Endothelial cell of umbilical vein (primary cell): ENCODE results near the gene ZDHHC6. TPM values are rescaled to one million over a fixed set of nuclear protein-coding genes. Genes with fewer than 3 reads are reported as not detected.

Source experiments
- BruUV-seq: library from RNA; stranded (reverse); fragments of 400-500 nt; replicated peaks from 2 replicates; lab custom pipeline; 2021; lab: Mats Ljungman, UMichigan
- CTCF ChIA-PET: fragments of 300-600, 350-600 bp; sonication (Branson Sonifier 250); formaldehyde crosslinking; loops from one replicate; lab custom pipeline; 2021; ENCODE audit warnings: antibody characterized with exemption, inconsistent platforms; lab: Charles Lee
- POLR2A ChIA-PET: fragments of 300-600, 350-600 bp; sonication (Branson Sonifier 250); formaldehyde crosslinking; loops from one replicate; lab custom pipeline; 2021; ENCODE audit warnings: antibody characterized with exemption, inconsistent platforms; lab: Charles Lee
- DNase-seq: peaks from one replicate; pipeline ENCODE4 v3.0.0-alpha.2; 2011; ENCODE audit warnings: low read depth, low spot score
- FAIRE-seq: peaks from 2 replicates; lab custom pipeline; 2011; peaks lifted over from hg19 to GRCh38; lab: Jason Lieb, UNC
- H2AFZ ChIP-seq: 2 replicates; pipeline ENCODE4 v1.6.0; 2012; ENCODE audit warnings: low read depth, low read length, control low read depth, inconsistent platforms
- H3K27ac ChIP-seq: 2 replicates; pipeline ENCODE4 v1.5.1; 2011; ENCODE audit warnings: low read depth, mild to moderate bottlenecking, control low read depth, low read length, moderate library complexity; ENCODE audit not compliant: insufficient read depth
- H3K27me3 ChIP-seq, 2 experiments: 2 replicates each; pipeline versions ENCODE4 v1.6.0 to v1.6.1; 2011; ENCODE audit warnings: low read length in 2 of 2, mixed read lengths in 1 of 2; ENCODE audit not compliant: control insufficient read depth in 2 of 2, insufficient read depth in 2 of 2
- H3K36me3 ChIP-seq, 2 experiments: 2 replicates in 1 of 2; 3 replicates in 1 of 2; pipeline ENCODE4 v1.5.1; 2011; ENCODE audit warnings: low read length in 2 of 2, mild to moderate bottlenecking in 1 of 2, moderate library complexity in 1 of 2; ENCODE audit not compliant: control insufficient read depth in 2 of 2, insufficient read depth in 2 of 2; ENCODE audit errors: extremely low read depth in 1 of 2
- H3K4me1 ChIP-seq: 3 replicates; pipeline ENCODE4 v1.5.1; 2011; ENCODE audit warnings: mild to moderate bottlenecking, low read length; ENCODE audit not compliant: control insufficient read depth, insufficient read depth; ENCODE audit errors: extremely low read depth
- H3K4me2 ChIP-seq: 2 replicates; pipeline ENCODE4 v1.6.1; 2011; ENCODE audit warnings: low read length, control low read depth, mixed read lengths; ENCODE audit not compliant: insufficient read depth
- H3K4me3 ChIP-seq, 3 experiments: fragments of 200-600 bp in 1 of 3; sonication (generic), shearing (Covaris generic) in 1 of 3; replicated peaks in 1 of 3; 2 replicates each; pipeline ENCODE4 v1.5.1; 2011 to 2016; ENCODE audit warnings: control low read depth in 3 of 3, low read length in 3 of 3, mild to moderate bottlenecking in 2 of 3, inconsistent platforms in 1 of 3, low read depth in 1 of 3, moderate library complexity in 1 of 3; ENCODE audit not compliant: insufficient read depth in 1 of 3
- H3K79me2 ChIP-seq: 2 replicates; pipeline ENCODE4 v1.6.0; 2012; ENCODE audit warnings: low read length, inconsistent platforms; ENCODE audit not compliant: control insufficient read depth, insufficient read depth
- H3K9ac ChIP-seq: replicated peaks from 2 replicates; pipeline ENCODE3; 2011; ENCODE audit warnings: low read length, control low read depth; ENCODE audit not compliant: insufficient read depth; ENCODE audit errors: extremely low read depth
- H3K9me1 ChIP-seq: replicated peaks from 3 replicates; pipeline ENCODE4 v1.6.0; 2011; ENCODE audit warnings: mild to moderate bottlenecking, low read length; ENCODE audit not compliant: control insufficient read depth, insufficient read depth; ENCODE audit errors: extremely low read depth
- H3K9me3 ChIP-seq: replicated peaks from 2 replicates; pipeline ENCODE4 v1.5.1; 2012; ENCODE audit warnings: low read length, inconsistent platforms; ENCODE audit not compliant: control insufficient read depth, insufficient read depth
- H4K20me1 ChIP-seq: replicated peaks from 2 replicates; pipeline ENCODE3; 2011; ENCODE audit warnings: mild to moderate bottlenecking, low read length; ENCODE audit not compliant: control insufficient read depth, insufficient read depth; ENCODE audit errors: extremely low read depth
- CTCF ChIP-seq, 2 donors: IDR thresholded peaks; 1 replicate in 1 of 2; 2 replicates in 1 of 2; pipeline ENCODE4 v1.5.1; 2011; ENCODE audit warnings: low read length in 2 of 2, mild to moderate bottlenecking in 2 of 2, moderate library complexity in 2 of 2, control low read depth in 1 of 2, inconsistent platforms in 1 of 2, low read depth in 1 of 2; ENCODE audit not compliant: insufficient read depth in 1 of 2; ENCODE audit errors: extremely low read depth in 1 of 2
- EZH2 ChIP-seq: IDR thresholded peaks from 2 replicates; pipeline ENCODE4 v1.6.1; 2012; ENCODE audit warnings: borderline replicate concordance, low read depth, mild to moderate bottlenecking, moderate library complexity, low read length, inconsistent platforms; ENCODE audit not compliant: severe bottlenecking
- FOS ChIP-seq: IDR thresholded peaks from 2 replicates; pipeline ENCODE4 v1.6.1; 2011; ENCODE audit warnings: mild to moderate bottlenecking, low read length, moderate library complexity, borderline replicate concordance; ENCODE audit not compliant: insufficient read depth
- GATA2 ChIP-seq: IDR thresholded peaks from 2 replicates; pipeline ENCODE4 v1.7.0; 2011; ENCODE audit warnings: low read depth, mild to moderate bottlenecking, moderate library complexity, mixed read lengths, low read length; ENCODE audit not compliant: insufficient read length, insufficient read depth
- JUN ChIP-seq: IDR thresholded peaks from 2 replicates; pipeline ENCODE4 v1.6.1; 2011; ENCODE audit warnings: borderline replicate concordance, low read depth; ENCODE audit not compliant: insufficient read length, insufficient read depth
- MYC ChIP-seq: IDR thresholded peaks from one replicate; pipeline ENCODE4 v1.6.1; 2011; ENCODE audit warnings: mild to moderate bottlenecking, low read depth, low read length
- POLR2A ChIP-seq: IDR thresholded peaks from 2 replicates; pipeline ENCODE4 v1.6.1; 2012; ENCODE audit warnings: low read depth, mild to moderate bottlenecking, control low read depth, low read length
- POLR2AphosphoS5 ChIP-seq: IDR thresholded peaks from 2 replicates; pipeline ENCODE4 v1.6.1; 2012; ENCODE audit warnings: low read depth, mild to moderate bottlenecking, control low read depth, low read length, moderate library complexity; ENCODE audit not compliant: insufficient read depth
- dilution Hi-C: fragments of 300-500 bp; cut with MboI; formaldehyde crosslinking; loops from one replicate; pipeline ENCODE4 v1.15.0; 2019; ENCODE audit warnings: low sequenced_read_pairs; ENCODE audit not compliant: extremely low pct_ligation_motif_present
- intact Hi-C: fragments of 100-400 bp; cut with micrococcal nuclease; formaldehyde crosslinking; loops from one replicate; pipeline ENCODE4 v1.10.0; 2022
- polyA plus RNA-seq, 4 experiments: library from polyadenylated mRNA; depleted of rRNA in 3 of 4; stranded (reverse) in 3 of 4; unstranded in 1 of 4; fragments of >200 nt; gene quantifications; 2 replicates each; pipeline versions ENCODE4 v1.2.1 to v1.2.3, GENCODE V29; 2011 to 2012; ENCODE audit warnings: missing spikeins in 1 of 4
- total RNA-seq: library from RNA; stranded (reverse); gene quantifications from 2 replicates; pipeline ENCODE4 v1.2.3, GENCODE V29; 2021
- TF ChIP-seq, protein P1 (sequence below): IDR thresholded peaks from 2 replicates; pipeline ENCODE4 v1.6.1; 2011; ENCODE audit not compliant: insufficient read depth, insufficient read length

The ZDHHC6 gene
- total and polyA plus RNA-seq, 2 donors (not counting 3 experiments of a cell fraction or from before 2014, with no cell fraction given): 21.6 to 41.9 TPM

DNA sequence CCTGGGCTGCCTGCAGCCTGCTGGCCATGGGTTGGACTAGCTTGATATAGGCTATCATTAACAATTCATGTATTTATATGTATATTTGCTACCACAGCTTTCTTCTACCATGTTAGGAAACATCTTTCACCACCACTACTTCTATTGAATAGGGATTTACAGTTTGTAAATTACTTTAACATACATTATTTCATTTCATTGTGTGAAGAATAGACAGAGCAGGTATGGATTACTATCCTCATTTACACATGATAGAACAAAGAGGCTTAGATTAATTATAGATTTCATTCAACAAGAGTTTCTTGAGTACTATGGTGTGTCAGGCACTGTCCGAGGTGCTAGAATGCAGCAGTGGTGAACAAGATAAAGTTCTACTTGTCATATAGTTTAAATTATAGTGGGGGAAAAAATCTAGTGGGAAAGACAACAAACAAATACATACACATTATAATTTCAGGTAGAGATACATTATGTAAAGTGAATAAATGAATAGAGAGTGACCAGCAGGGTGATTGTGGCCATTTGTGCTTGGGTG lies 20.9 kb upstream of the ZDHHC6 start:
- BruUV-seq: no TSS peak
- intact Hi-C loops: no loop called here
- H3K27me3 ChIP-seq: no peaks in the 10 kb centered on the region
- no peak overlapping the region for H2AFZ ChIP-seq
- no peak for FAIRE-seq
- no peak overlapping the region for H3K4me2 ChIP-seq
- TF ChIP-seq, protein P1, sequence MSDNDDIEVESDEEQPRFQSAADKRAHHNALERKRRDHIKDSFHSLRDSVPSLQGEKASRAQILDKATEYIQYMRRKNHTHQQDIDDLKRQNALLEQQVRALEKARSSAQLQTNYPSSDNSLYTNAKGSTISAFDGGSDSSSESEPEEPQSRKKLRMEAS: no peak
- TF ChIP-seq POLR2A (no peak), GATA2 (no peak), EZH2 (no peak), MYC (no peak)
- H3K9me1 ChIP-seq: no peaks in the 10 kb centered on the region
- POLR2A ChIA-PET: no interaction called here
- no peak for DNase-seq
- dilution Hi-C loops: no loop called here
- H3K4me3 ChIP-seq: no peak overlapping the region
- H3K27ac ChIP-seq: no peak overlapping the region
- H3K9me3 ChIP-seq: no peaks in the 10 kb centered on the region
- peaks cover 2% of the 10 kb centered on the region for H3K79me2 ChIP-seq
- peaks cover 0 to 6% of the 10 kb centered on the region in 2 experiments for H3K36me3 ChIP-seq
- CTCF ChIA-PET: interaction anchor here (1.0 to 1.5 kb wide), 6 partner anchors 8 to 1096 kb away, joined by 3 read pairs; partner anchors contain the start of gene GPAM
- H3K4me1 ChIP-seq: no peaks in the 10 kb centered on the region
- H3K9ac ChIP-seq: no peak overlapping the region
- no peaks in the 10 kb centered on the region for H4K20me1 ChIP-seq

GRCh38 chr10:112466802-112467201 lies 20.1 kb upstream of the ZDHHC6 start:
- H3K4me1 ChIP-seq: no peaks in the 10 kb centered on the region
- no TSS peak for BruUV-seq
- no peak for TF ChIP-seq POLR2A
- no peak for TF ChIP-seq FOS
- TF ChIP-seq GATA2: no peak
- no peak for TF ChIP-seq EZH2
- TF ChIP-seq POLR2AphosphoS5: no peak
- TF ChIP-seq, protein P1: no peak
- no peak for TF ChIP-seq CTCF (IDR thresholded peaks at IDR 0.05; ENCODE audit: extremely low read depth in 1 of 2, insufficient read depth in 1 of 2, low read depth in 1 of 2, low read length in 2 of 2)
- TF ChIP-seq MYC: no peak
- TF ChIP-seq JUN: no peak
- H3K79me2 ChIP-seq: no peaks in the 10 kb centered on the region
- CTCF ChIA-PET: interaction anchor here (1.0 to 1.5 kb wide), 5 partner anchors 9 to 283 kb away, joined by 3 read pairs; partner anchors contain the start of gene GPAM
- dilution Hi-C loops: no loop called here
- FAIRE-seq: no peak
- H3K36me3 ChIP-seq: peaks cover 0 to 6% of the 10 kb centered on the region in 2 experiments
- no peak for DNase-seq
- intact Hi-C loops: no loop called here
- no peaks in the 10 kb centered on the region for H3K9me1 ChIP-seq
- H3K4me3 ChIP-seq: no peak overlapping the region
- no peak overlapping the region for H3K9ac ChIP-seq
- no peak overlapping the region for H2AFZ ChIP-seq
- H3K9me3 ChIP-seq: no peaks in the 10 kb centered on the region
- H4K20me1 ChIP-seq: no peaks in the 10 kb centered on the region
- POLR2A ChIA-PET: no interaction called here
- H3K4me2 ChIP-seq: no peak overlapping the region
- H3K27me3 ChIP-seq: no peaks in the 10 kb centered on the region
- no peak overlapping the region for H3K27ac ChIP-seq
